Right atrium auricular region (tissue), 2 donors: ENCODE results near the gene CLTB. TPM values are rescaled to one million over a fixed set of nuclear protein-coding genes. Genes with fewer than 3 reads are reported as not detected.
A peak's percentile ranks its signal among the peaks of the same experiment; 100 is the strongest.

Experiments used
- DNase-seq: peaks from one replicate; pipeline ENCODE4 v3.0.0-alpha.2; 2019; ENCODE audit warnings: low spot score
- H3K27ac ChIP-seq, 2 donors: fragments of 200-600 bp; sonication (generic); 1 replicate in 1 of 2; 2 replicates in 1 of 2; pipeline ENCODE4 v1.5.1; 2016 to 2019
- H3K27me3 ChIP-seq, 2 donors: fragments of 200-600 bp; sonication (generic); one replicate each; pipeline versions ENCODE4 v1.5.1 to v1.6.0; 2017 to 2019
- H3K36me3 ChIP-seq: fragments of 200-600 bp; sonication (generic); one replicate; pipeline ENCODE4 v1.5.1; 2016
- H3K4me1 ChIP-seq, 2 donors: fragments of 200-600 bp; sonication (generic); one replicate each; pipeline versions ENCODE4 v1.5.1 to v1.6.0; 2017 to 2019
- H3K4me3 ChIP-seq, 2 donors: fragments of 200-600 bp; sonication (generic); 1 replicate in 1 of 2; 2 replicates in 1 of 2; pipeline ENCODE4 v1.5.1; 2017 to 2019; ENCODE audit warnings: mild to moderate bottlenecking in 1 of 2, moderate library complexity in 1 of 2
- H3K9me3 ChIP-seq, 2 donors: fragments of 200-600 bp; sonication (generic); one replicate each; pipeline ENCODE4 v1.5.1; 2019
- CTCF ChIP-seq, 2 donors: fragments of 200-600 bp; sonication (generic); IDR thresholded peaks; one replicate each; pipeline ENCODE4 v1.5.1; 2019; ENCODE audit warnings: antibody characterized with exemption in 2 of 2
- total RNA-seq, 2 donors: library from RNA; depleted of rRNA; stranded (reverse); fragments of >200 nt; gene quantifications; one replicate each; pipeline ENCODE4 v1.1.0, GENCODE V29; 2016

The CLTB gene
- total RNA-seq, 2 donors from 2014 or later = 241 to 341 TPM

- Histone ChIP-seq H3K4me3 (no peak overlapping the region), H3K36me3 (no peaks in the 10 kb centered on the region), H3K27me3 (no peaks in the 10 kb centered on the region), H3K9me3 (no peaks in the 10 kb centered on the region), H3K4me1 (peaks cover 0 to 36% of the 10 kb centered on the region in 2 donors), H3K27ac (no peak overlapping the region)
- no peak for DNase-seq
- TF ChIP-seq CTCF (IDR thresholded peaks at IDR 0.05) = no peak
Measured at GRCh38 chr5:176450077-176450476, 33.7 kb upstream of the CLTB start.

DNA sequence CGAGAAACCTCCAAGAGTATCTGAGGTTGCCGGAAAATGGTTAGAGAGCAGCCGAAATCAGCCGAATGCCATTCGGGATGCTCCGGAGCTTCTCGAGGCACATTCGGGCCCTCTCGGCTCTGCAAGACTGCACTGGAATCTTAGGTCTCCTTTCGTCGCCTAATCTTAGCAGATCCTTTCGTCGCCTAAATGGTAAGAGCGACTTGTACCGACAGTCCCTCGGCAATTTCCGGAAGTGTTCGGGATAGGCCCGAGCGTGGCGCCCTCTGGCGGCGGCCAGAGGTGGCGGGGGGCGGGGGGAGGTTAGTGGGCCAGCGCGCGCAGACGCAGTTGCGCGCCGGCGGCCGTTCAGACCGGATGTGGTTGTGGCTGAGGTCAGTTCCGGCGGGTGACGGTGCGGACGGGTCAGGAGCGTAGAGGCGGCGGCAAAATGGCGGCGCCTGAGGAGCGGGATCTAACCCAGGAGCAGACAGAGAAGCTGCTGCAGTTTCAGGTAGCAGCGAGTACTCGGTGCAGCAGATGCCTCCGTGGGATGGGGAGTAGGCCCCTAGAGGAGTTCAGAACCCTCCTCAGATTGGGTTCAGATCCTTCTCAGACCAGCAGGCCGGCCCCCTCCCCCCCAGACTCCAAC, 31.8 kb upstream of the CLTB start, which contains the start of gene FAF2:
Gene FAF2 (plus strand): TSS at position 408 of the 631 bp plus-strand sequence. CDS start 23 bp downstream, at position 431.
- peaks cover 0 to 32% of the 10 kb centered on the region in 2 donors for H3K4me1 ChIP-seq
- peak; percentile 98 for DNase-seq

GRCh38 chr5:176447591-176447977, 31.2 kb upstream of the CLTB start:
- peak overlapping the region; percentile 88 to 90 for H3K4me3 ChIP-seq
- H3K9me3 ChIP-seq = no peaks in the 10 kb centered on the region
- no peaks in the 10 kb centered on the region for H3K36me3 ChIP-seq
- H3K27me3 ChIP-seq = no peaks in the 10 kb centered on the region
- DNase-seq = no peak
- peaks cover 0 to 28% of the 10 kb centered on the region in 2 donors for H3K4me1 ChIP-seq
- H3K27ac ChIP-seq = peak overlapping the region; percentile 95
- no peak for TF ChIP-seq CTCF (IDR thresholded peaks at IDR 0.05)

More for the DNA sequence above, 31.8 kb upstream of the CLTB start, which contains the start of gene FAF2:
- Histone ChIP-seq H3K27me3 (no peaks in the 10 kb centered on the region), H3K27ac (peak within 1 kb of the TSS; percentile 95), H3K4me3 (peak within 1 kb of the TSS; percentile 88 to 90), H3K9me3 (no peaks in the 10 kb centered on the region), H3K36me3 (no peaks in the 10 kb centered on the region)
- peak; percentile 97 to 99 for TF ChIP-seq CTCF (IDR thresholded peaks at IDR 0.05)

DNA sequence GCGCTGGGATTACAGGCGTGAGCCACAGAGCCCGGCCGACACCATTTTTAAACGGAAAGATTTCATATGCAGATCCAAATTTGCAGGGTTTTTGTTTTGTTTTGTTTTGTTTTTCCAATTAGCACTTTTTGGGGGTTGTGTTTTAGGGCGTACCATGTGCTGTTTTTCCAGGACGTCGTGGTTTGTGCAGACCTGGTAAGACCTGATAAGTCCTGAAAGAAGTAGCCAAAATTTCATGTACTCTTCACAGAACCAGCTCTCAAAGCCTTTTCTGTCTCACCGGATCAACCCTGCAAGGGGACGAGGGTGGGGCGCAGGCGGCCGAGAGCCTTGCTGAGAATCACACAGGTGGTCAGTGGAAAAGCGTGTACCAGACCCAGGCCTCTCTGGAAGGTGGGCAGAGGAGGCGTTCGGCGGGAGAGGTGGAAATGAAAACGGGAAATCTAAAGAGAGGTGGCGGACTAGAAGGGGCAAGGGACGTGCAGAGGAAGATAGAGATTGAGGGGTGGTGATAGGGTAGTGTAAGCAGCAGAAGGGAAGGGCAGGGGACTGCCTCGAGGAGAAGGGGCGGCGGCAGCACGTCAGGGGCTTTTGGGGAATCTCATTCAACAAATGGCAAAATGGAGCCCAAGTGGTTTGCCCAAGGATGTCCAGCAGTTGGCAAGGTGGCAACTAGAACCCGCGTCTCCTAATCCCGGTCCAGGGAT, 30.7 kb upstream of the CLTB start:
- H3K27me3 ChIP-seq = no peaks in the 10 kb centered on the region
- H3K4me1 ChIP-seq = peaks cover 0 to 24% of the 10 kb centered on the region in 2 donors
- peak overlapping the region; percentile 88 to 90 for H3K4me3 ChIP-seq
- H3K36me3 ChIP-seq = no peaks in the 10 kb centered on the region
- no peak for TF ChIP-seq CTCF (IDR thresholded peaks at IDR 0.05)
- peak; percentile 59 for DNase-seq
- H3K27ac ChIP-seq = peak overlapping the region; percentile 95
- no peaks in the 10 kb centered on the region for H3K9me3 ChIP-seq

DNA sequence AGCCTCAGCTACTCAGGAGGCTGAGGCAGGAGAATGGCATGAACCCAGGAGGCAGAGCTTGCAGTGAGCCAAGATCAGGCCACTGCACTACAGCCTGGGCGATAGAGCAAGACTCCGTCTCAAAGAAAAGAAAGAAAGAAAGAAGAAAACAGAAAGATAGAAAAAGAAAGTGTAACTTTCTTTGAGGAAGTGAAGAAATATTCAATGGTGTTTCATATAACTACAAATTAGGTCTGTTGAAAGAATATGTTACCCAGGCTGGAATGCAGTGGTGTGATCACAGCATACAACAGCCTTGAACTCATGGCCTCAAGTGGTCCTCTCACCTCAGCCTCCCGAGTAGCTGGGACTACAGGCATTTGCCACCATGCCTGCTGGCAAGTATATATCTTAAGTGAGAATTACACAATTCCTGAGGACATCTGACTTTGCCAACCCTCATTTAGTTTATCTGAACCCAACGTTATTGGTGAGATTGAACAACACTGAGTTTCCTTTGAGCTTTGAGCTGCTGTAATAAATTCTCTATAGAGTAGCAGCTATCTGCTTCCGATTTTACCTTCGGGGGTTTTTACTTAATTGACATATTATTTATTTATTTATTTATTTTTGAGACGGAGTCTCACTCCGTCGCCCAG, 29.8 kb upstream of the CLTB start:
- no peak for TF ChIP-seq CTCF (IDR thresholded peaks at IDR 0.05)
- Histone ChIP-seq H3K27me3 (no peaks in the 10 kb centered on the region), H3K4me3 (no peak overlapping the region), H3K4me1 (peaks cover 0 to 24% of the 10 kb centered on the region in 2 donors), H3K27ac (no peak overlapping the region), H3K36me3 (no peaks in the 10 kb centered on the region), H3K9me3 (no peaks in the 10 kb centered on the region)
- DNase-seq = no peak
